ENCODE data around the gene BEAN1.

DNA sequence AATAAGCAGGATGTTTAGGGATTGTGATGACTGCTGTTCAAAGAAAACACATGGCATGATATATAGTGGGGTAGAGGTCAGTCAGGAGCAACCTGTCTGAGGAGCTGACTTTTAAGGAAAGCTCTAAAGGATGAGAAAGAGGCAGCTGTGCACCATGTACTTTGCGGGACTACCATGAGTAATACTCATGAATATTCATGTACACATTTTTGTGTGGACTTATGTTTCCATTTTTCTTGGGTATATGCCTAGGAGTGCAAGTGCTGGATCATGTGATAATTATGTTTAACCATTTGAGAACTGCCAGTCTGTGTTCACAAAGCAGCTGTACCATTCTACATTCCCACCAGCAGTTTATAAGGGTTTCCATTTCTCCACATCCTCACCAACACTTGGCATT lies 35.8 kb downstream of the BEAN1 start:
- TF ChIP-seq, protein P1, sequence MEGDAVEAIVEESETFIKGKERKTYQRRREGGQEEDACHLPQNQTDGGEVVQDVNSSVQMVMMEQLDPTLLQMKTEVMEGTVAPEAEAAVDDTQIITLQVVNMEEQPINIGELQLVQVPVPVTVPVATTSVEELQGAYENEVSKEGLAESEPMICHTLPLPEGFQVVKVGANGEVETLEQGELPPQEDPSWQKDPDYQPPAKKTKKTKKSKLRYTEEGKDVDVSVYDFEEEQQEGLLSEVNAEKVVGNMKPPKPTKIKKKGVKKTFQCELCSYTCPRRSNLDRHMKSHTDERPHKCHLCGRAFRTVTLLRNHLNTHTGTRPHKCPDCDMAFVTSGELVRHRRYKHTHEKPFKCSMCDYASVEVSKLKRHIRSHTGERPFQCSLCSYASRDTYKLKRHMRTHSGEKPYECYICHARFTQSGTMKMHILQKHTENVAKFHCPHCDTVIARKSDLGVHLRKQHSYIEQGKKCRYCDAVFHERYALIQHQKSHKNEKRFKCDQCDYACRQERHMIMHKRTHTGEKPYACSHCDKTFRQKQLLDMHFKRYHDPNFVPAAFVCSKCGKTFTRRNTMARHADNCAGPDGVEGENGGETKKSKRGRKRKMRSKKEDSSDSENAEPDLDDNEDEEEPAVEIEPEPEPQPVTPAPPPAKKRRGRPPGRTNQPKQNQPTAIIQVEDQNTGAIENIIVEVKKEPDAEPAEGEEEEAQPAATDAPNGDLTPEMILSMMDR (IDR thresholded peaks at IDR 0.05): no peak
- TF ChIP-seq POLR2A (IDR thresholded peaks at IDR 0.05): no peak

All from adrenal gland (tissue), 5 donors.